Measurements from ENCODE around the gene PTPRD. TPM values are rescaled to one million over a fixed set of nuclear protein-coding genes. Genes with fewer than 3 reads are reported as not detected.

PTPRD gene
- total RNA-seq, 1 experiment from 2014 or later, result 69.6 TPM

DNA sequence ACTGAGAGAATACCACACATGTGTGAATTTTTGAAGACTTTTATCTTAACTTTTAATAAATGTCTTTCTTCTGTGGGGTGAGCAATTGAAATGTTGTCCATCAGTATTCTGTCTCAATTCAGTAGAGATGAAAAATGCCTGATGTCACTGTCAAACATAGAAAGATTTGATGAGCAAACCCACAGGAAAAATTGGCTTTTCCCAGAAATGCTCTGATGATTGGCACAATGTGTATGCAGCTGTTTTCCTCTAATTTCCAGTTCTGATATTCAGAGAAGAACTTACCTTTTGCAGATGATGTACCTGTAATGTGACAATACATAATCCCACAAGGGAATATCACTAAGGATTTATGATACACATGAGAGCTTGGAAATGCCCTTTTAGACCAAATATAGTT, 340.0 kb downstream of the PTPRD start:
- H3K27ac Mint-ChIP-seq, result no peak overlapping the region
- CTCF ChIA-PET, result interaction anchor here (0.8 to 1.0 kb wide), 2 partner anchors 227 to 275 kb away, joined by 4 to 5 read pairs; no protein-coding TSS in a partner anchor
- TF ChIP-seq, protein P1, sequence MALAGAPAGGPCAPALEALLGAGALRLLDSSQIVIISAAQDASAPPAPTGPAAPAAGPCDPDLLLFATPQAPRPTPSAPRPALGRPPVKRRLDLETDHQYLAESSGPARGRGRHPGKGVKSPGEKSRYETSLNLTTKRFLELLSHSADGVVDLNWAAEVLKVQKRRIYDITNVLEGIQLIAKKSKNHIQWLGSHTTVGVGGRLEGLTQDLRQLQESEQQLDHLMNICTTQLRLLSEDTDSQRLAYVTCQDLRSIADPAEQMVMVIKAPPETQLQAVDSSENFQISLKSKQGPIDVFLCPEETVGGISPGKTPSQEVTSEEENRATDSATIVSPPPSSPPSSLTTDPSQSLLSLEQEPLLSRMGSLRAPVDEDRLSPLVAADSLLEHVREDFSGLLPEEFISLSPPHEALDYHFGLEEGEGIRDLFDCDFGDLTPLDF (CRISPR knock-in tag; IDR thresholded peaks at IDR 0.05), result no peak
- TF ChIP-seq NR1H2 (CRISPR knock-in tag; IDR thresholded peaks at IDR 0.05), result no peak
- TF ChIP-seq, protein P2, sequence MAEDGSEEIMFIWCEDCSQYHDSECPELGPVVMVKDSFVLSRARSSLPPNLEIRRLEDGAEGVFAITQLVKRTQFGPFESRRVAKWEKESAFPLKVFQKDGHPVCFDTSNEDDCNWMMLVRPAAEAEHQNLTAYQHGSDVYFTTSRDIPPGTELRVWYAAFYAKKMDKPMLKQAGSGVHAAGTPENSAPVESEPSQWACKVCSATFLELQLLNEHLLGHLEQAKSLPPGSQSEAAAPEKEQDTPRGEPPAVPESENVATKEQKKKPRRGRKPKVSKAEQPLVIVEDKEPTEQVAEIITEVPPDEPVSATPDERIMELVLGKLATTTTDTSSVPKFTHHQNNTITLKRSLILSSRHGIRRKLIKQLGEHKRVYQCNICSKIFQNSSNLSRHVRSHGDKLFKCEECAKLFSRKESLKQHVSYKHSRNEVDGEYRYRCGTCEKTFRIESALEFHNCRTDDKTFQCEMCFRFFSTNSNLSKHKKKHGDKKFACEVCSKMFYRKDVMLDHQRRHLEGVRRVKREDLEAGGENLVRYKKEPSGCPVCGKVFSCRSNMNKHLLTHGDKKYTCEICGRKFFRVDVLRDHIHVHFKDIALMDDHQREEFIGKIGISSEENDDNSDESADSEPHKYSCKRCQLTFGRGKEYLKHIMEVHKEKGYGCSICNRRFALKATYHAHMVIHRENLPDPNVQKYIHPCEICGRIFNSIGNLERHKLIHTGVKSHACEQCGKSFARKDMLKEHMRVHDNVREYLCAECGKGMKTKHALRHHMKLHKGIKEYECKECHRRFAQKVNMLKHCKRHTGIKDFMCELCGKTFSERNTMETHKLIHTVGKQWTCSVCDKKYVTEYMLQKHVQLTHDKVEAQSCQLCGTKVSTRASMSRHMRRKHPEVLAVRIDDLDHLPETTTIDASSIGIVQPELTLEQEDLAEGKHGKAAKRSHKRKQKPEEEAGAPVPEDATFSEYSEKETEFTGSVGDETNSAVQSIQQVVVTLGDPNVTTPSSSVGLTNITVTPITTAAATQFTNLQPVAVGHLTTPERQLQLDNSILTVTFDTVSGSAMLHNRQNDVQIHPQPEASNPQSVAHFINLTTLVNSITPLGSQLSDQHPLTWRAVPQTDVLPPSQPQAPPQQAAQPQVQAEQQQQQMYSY (CRISPR knock-in tag; IDR thresholded peaks at IDR 0.05), result no peak
- TF ChIP-seq JUN (CRISPR knock-in tag; IDR thresholded peaks at IDR 0.05), result no peak
- TF ChIP-seq FOXJ3 (CRISPR knock-in tag; IDR thresholded peaks at IDR 0.05; ENCODE audit: borderline replicate concordance), result no peak
- TF ChIP-seq ZNF416 (CRISPR knock-in tag; IDR thresholded peaks at IDR 0.05), result no peak
- no peak for TF ChIP-seq ATF1 (CRISPR knock-in tag; IDR thresholded peaks at IDR 0.05)
- TF ChIP-seq EMX1 (CRISPR knock-in tag; IDR thresholded peaks at IDR 0.05), result no peak
- no peak for TF ChIP-seq RELA (CRISPR knock-in tag; IDR thresholded peaks at IDR 0.05; ENCODE audit: borderline replicate concordance)
- TF ChIP-seq, protein P3, sequence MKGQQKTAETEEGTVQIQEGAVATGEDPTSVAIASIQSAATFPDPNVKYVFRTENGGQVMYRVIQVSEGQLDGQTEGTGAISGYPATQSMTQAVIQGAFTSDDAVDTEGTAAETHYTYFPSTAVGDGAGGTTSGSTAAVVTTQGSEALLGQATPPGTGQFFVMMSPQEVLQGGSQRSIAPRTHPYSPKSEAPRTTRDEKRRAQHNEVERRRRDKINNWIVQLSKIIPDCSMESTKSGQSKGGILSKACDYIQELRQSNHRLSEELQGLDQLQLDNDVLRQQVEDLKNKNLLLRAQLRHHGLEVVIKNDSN (CRISPR knock-in tag; IDR thresholded peaks at IDR 0.05), result no peak
- TF ChIP-seq, protein P4, sequence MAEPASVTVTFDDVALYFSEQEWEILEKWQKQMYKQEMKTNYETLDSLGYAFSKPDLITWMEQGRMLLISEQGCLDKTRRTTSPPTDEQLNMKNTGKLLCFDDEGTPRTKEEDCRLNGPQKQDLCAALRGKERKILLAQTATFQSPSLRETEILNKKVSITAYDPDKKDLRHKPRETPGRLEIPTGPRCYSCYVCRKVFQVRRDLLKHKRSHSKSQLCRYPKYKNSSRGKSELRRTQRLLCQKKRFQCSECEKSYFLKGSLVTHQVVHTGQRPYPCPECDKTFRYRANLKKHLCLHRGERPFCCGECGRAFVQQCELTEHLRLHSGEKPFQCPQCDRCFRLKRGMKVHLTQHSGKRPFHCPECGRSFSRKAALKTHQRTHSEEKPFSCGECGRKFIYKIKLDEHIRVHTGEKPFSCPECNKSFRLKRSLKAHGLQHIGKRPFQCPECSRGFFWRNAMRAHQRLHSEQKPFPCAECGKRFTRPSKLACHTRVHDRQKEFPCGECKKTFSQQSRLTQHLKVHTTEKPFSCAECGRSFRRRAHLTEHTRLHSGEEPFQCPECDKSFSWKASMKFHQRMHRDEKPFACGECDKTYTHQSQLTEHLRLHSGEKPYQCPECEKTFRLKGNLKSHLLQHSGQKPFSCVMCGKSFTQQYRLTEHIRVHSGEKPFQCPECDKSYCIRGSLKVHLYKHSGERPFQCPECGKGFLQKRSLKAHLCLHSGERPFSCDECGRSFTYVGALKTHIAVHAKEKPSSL (CRISPR knock-in tag; conservative IDR thresholded peaks at IDR 0.05), result no peak
- no peak for TF ChIP-seq AFF4 (CRISPR knock-in tag; IDR thresholded peaks at IDR 0.05; ENCODE audit: borderline replicate concordance)
- TF ChIP-seq, protein P5, sequence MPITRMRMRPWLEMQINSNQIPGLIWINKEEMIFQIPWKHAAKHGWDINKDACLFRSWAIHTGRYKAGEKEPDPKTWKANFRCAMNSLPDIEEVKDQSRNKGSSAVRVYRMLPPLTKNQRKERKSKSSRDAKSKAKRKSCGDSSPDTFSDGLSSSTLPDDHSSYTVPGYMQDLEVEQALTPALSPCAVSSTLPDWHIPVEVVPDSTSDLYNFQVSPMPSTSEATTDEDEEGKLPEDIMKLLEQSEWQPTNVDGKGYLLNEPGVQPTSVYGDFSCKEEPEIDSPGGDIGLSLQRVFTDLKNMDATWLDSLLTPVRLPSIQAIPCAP (CRISPR knock-in tag; IDR thresholded peaks at IDR 0.05), result no peak
- no peak for TF ChIP-seq SP1 (CRISPR knock-in tag; conservative IDR thresholded peaks at IDR 0.05)
- no peak for TF ChIP-seq JAZF1 (CRISPR knock-in tag; IDR thresholded peaks at IDR 0.05)
- TF ChIP-seq, protein P6, sequence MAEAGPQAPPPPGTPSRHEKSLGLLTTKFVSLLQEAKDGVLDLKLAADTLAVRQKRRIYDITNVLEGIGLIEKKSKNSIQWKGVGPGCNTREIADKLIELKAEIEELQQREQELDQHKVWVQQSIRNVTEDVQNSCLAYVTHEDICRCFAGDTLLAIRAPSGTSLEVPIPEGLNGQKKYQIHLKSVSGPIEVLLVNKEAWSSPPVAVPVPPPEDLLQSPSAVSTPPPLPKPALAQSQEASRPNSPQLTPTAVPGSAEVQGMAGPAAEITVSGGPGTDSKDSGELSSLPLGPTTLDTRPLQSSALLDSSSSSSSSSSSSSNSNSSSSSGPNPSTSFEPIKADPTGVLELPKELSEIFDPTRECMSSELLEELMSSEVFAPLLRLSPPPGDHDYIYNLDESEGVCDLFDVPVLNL (CRISPR knock-in tag; IDR thresholded peaks at IDR 0.05; ENCODE audit: borderline replicate concordance, low read depth), result no peak

More for the DNA sequence above, 340.0 kb downstream of the PTPRD start:
- POLR2A ChIA-PET, result no interaction called here
- H3K36me3 Mint-ChIP-seq, result no peaks in the 10 kb centered on the region
- no peaks in the 10 kb centered on the region; the same call in 1 of the 2 replicates for H3K9me3 Mint-ChIP-seq
- no peak for ATAC-seq
- H3K4me3 Mint-ChIP-seq, result no peak overlapping the region
- no peak for DNase-seq (ENCODE audit: low spot score)
- no peaks in the 10 kb centered on the region for H3K27me3 Mint-ChIP-seq (ENCODE audit: low read depth)
- H3K4me1 Mint-ChIP-seq, result peaks cover 18% of the 10 kb centered on the region
